ENCODE measurements around the gene DDX10. TPM values are rescaled to one million over a fixed set of nuclear protein-coding genes. Genes with fewer than 3 reads are reported as not detected.

Gene DDX10
- total RNA-seq, 1 donor from 2014 or later = 23.8 TPM

GRCh38 chr11:108873941-108874340 is 209.1 kb downstream of the DDX10 start:
- DNase-seq = no peak

DNA sequence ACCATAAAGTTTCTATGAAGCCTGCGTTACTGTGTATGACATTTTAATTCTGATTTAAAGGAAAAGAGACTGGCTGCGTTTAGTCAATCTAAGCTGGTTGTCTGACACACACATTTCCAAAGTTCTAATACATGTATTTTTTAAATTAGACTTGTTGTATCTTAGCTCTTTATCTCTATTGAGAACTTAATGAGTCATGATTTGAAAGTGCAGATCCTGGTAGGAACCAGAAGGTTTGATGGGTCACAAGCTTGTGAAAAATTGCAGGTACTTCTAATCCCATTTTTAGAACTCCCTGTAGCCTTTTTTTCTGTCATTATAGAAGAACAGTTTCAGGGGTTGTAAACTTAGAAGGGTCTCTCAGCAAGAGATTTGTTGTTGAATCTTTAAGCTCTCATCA is 210.3 kb downstream of the DDX10 start:
- DNase-seq = no peak

DNA sequence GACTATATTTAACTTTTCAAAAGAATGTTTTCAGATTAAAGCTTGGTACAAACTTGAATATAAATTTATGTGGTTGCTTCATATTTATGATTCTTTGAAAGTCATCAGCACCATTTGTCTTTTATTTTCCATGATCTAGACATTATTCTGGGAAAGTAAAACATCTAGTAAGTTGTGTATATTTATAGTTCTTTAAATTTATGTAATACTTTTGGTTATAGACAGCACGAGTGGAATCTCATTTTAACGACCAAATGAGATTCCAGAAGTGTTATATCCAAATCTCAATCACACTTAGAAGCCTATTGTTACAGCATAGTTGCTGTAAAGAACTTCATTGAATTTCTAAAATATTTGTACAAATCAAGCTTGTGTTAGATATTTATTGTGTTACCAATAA is 212.3 kb downstream of the DDX10 start:
- DNase-seq = no peak

DNA sequence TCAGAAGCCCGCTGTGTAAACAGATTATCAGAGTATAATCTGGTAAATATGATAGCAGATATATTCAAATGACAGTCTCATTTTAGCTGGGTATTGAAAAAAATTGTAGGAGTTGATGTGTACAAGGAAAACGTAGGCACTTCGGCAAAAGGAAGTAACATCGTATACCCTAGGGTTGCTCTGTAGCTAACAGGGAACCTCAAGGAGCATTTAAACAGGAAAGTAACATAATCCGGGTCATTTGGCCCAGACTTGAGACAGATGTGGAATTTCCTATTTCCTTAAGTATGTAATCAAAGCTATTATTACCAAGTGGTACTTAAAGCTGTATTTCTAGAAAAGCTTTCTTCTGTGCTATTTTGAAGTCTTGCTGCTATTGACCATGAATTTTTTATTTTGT is 215.6 kb downstream of the DDX10 start:
- DNase-seq = no peak

DNA sequence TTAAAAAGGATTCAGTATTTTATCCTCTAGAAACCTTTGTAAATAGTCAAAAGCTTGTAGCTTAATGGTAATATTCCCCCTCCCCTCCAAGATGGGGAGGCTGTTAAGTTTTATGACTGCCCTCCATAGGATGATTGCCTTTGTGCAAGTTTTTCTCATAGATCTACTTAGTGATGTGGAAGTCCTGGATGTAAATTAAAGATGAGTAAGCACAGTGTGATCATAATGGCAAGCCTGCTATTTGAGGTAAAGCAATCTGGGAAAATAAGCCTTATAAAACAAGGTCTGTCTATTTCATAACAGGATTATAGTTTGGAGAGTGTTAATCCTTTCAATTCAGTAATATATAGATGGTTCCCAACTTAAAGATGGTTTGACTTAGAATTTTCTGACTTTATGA is 216.3 kb downstream of the DDX10 start:
- DNase-seq = no peak

- no peak for DNase-seq
Observed at GRCh38 chr11:108882211-108882831, 217.5 kb downstream of the DDX10 start.

DNA sequence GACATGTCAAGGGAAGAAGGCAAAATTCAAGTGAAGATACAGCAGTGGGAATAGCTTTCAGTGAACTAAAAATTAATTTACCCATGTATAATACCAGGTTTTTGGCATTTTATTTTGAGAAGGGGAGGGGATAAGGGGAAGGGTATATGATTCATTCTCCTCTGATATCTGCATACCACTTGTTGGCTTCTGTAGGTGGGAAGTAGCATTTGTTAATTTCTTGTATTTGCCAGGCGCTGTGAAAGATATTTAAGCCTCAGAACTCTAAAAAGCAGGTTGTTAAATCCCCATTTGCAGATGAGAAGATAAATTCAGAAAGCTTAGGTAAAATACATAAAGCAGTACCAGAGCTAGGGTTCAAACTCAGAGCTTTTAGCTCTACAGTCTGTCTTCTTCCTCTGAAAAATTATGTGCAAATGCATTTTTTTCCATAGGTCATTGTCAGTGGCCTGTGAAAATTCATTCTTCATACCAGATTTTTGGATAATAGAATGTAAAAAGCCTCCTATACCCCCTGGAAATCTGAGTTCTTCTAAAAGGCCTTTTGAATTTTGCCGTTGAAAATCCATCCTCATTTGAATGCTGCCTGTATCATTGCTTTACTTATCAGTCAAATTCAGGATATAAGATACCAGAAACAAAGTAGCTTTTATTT is 221.3 kb downstream of the DDX10 start:
- DNase-seq = no peak

DNA sequence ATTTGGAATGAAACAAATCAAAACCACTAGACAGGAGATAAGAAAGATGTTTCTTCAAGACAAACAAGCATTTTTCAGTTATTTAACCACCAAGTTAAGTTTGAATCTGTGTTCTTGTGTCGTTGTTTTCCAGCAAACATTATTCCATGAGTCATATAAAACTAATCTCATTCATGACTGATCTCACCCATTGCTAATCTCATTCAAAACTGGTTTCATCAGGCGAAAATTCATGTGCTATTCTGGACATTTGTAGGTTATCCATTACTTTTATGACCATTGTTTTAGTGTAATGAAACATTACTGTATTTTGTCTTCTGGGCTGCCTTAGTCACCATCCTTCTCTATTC is 221.8 kb downstream of the DDX10 start:
- peak; percentile 2 for DNase-seq

GRCh38 chr11:108887436-108888238 is 222.8 kb downstream of the DDX10 start:
- peak; percentile 14 for DNase-seq

- no peak for DNase-seq
Observed at GRCh38 chr11:108890482-108891105, 225.7 kb downstream of the DDX10 start.

DNA sequence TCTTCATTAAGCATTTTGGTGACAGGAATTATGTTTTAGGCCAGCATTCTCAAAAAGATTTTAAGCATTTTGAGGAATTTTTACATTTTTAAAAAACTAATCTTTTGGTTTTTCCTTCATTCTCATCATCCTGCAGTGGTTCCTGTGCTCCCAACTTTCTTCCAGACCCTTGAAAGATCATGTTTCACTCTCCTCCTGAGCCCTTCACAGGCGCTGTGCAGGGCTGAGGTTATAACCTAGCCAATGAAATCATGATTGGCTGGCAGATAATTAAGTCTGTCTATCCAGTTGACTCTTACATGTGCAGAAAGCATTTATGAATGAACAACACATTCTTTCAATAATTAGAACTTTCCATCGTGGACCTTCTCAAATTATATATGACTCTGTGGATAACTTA is 226.3 kb downstream of the DDX10 start:
- no peak for DNase-seq

GRCh38 chr11:108891909-108892511 is 227.1 kb downstream of the DDX10 start:
- DNase-seq = no peak

- no peak for DNase-seq
Observed at GRCh38 chr11:108895579-108896480, 231.0 kb downstream of the DDX10 start.

- DNase-seq = no peak
Observed at GRCh38 chr11:108897071-108897481, 232.2 kb downstream of the DDX10 start.

DNA sequence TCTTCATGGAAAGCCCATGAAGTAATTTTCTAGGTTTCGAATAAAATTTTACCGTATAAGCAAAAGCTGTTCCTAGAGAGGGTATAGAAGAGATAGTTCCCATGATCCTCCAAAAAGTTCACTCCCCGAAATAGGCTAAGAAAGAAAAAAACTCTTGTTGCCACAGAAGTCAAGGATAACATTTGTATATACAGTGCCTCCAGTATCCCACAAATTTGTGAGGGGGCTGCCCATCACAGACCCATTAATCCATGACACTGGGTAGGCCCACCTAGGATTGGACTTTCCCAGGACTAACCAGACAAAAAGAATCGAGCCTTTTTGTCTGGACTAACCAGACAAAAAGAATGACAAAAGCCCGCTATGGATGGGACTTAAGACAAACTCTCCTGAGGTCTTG is 233.0 kb downstream of the DDX10 start:
- no peak for DNase-seq

DNA sequence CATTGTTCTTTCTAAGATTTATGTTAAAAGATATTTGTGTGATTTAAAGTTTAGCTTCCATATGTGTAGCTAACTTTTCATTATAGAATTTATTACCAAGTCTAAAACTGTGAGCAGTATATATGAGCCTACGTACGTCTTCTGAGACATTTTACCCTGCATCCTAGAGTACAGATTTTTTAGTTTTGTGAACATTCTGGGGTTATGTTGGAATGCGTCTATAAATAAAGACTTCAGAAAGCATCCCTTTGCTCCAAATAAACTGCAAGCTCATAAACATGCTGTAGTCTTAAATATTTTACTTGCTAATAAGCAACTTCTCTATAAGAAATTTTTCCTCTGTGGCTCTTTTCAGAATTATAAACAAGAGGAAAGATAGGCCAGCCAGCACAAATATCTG is 236.5 kb downstream of the DDX10 start:
- no peak for DNase-seq

DNA sequence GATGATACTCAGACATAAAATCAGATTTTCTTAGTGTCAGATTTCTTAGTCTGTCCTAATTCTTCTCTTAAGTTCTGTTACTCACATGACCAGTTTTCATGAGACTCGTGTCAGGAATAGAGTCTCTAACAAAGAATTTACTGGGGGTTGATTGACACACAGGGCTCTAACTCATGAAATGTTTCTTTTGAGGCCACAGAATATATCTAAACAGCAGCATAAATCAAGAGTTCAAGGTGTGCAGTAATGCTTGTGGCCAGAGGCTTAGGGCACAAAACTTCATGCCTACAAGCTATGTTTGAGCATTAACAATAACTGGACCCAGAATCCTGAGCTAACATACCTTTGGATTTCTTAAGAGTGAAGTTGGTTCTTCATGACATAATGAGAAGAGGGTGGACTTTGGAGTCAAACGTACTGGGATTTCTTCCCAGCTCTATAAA is 237.2 kb downstream of the DDX10 start:
- no peak for DNase-seq

DNA sequence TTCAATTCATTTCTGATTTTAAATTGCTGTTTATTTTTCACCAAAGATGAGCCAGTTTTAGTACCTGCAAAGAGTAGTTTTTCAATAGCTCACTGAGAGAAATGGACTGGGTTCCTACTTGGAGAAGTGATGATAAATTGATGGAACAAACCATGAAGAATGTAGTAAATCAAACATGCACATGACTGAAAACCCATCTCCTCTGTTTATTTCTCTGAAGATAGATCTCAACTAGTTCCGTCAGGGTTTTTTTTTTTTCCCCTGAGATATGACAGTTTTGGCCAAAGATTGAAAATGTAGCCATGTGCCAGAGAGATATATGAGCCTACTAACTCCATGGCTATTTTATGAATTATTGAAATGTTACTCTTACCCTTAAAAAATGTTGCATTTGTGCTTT is 239.6 kb downstream of the DDX10 start:
- no peak for DNase-seq

DNA sequence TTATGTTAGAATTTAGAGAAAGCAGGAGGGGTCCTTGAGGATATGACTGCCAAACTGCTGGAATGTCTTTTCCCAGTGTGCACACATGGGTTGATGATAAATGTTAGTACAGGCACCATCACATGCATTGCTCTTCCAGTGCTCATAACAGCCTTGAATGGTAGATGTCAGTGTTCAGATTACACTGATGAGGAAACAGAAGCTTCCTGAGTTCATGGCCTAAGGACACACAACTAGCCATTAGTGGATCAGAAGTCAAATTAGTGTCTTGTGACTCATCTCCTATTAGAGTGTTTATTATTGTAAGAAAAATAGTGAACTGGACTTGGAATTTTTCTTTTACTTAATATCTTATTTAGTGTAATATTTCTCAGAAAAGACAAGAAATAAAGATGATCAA is 241.5 kb downstream of the DDX10 start:
- DNase-seq = peak; percentile 4

- DNase-seq = no peak
Observed at GRCh38 chr11:108906826-108907225, 242.0 kb downstream of the DDX10 start.

- DNase-seq = no peak
Observed at GRCh38 chr11:108909041-108909440, 244.2 kb downstream of the DDX10 start.

GRCh38 chr11:108909921-108910320 is 245.1 kb downstream of the DDX10 start:
- no peak for DNase-seq

All from skin of body (tissue), 2 donors.